GM06990 (cell line): ENCODE results near the gene EPO.

ENCODE experiments used
- DNase-seq: peaks from one replicate; pipeline ENCODE4 v3.0.0-alpha.2; 2011; ENCODE audit not compliant: insufficient read length; ENCODE audit errors: extremely low read depth
- H3K27me3 ChIP-seq: replicated peaks from 2 replicates; pipeline ENCODE4 v1.6.0; 2011; ENCODE audit warnings: low read length; ENCODE audit not compliant: control insufficient read depth, insufficient read depth
- H3K36me3 ChIP-seq: 2 replicates; pipeline ENCODE4 v1.5.1; 2011; ENCODE audit warnings: low read length; ENCODE audit not compliant: control insufficient read depth, insufficient read depth
- H3K4me3 ChIP-seq: replicated peaks from 2 replicates; pipeline ENCODE4 v1.5.1; 2011; ENCODE audit warnings: low read depth, mild to moderate bottlenecking, control low read depth, low read length
- TF ChIP-seq, protein P1 (sequence below): IDR thresholded peaks from 2 replicates; pipeline ENCODE4 v1.5.1; 2011; ENCODE audit warnings: low read length, control low read depth, mild to moderate bottlenecking, inconsistent platforms; ENCODE audit not compliant: insufficient read depth, poor library complexity, severe bottlenecking

Gene EPO

DNA sequence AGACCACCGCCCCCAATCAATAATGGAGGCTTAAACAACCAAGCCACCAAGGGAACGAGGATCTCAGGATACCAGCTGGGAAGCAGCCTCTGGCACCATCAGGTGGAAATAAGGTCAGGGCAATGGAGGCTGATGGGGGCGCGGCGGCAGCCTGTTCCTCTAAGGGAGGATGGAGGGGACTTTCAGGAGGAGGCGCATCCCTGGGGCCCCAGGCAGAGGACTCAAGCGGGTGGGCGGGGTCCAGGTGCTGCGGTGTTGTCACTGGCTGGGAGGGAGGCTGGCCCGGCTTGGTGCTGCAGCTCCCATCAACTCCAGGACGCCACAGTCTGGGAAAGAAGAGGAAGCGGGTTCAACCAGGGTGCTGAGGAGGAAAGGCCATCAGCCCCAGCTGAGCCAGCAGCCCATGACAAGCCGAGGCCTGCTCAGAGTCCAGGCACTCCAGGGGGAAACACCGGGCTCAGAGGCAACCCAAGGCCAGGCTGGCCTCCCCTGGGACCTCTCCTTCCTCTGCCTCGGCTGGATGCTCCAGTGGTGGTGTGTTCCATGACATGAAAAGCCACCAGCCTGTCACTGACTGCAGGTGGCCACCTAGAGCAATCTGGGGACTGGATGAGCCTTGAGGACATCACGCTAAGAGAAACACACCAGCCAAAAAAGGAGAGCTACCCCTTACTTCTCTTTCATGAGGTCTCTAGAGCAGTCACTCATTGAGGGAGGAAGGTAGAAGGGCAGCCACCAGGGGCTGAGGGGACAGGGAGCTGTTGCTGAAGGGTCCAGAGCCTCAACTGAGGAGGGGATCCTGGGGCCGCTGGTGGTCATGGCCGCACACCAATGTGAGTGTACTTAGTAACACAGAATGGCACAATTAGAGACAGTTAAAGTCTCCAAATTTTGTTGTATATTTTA is 30.8 kb upstream of the EPO start:
- TF ChIP-seq, protein P1, sequence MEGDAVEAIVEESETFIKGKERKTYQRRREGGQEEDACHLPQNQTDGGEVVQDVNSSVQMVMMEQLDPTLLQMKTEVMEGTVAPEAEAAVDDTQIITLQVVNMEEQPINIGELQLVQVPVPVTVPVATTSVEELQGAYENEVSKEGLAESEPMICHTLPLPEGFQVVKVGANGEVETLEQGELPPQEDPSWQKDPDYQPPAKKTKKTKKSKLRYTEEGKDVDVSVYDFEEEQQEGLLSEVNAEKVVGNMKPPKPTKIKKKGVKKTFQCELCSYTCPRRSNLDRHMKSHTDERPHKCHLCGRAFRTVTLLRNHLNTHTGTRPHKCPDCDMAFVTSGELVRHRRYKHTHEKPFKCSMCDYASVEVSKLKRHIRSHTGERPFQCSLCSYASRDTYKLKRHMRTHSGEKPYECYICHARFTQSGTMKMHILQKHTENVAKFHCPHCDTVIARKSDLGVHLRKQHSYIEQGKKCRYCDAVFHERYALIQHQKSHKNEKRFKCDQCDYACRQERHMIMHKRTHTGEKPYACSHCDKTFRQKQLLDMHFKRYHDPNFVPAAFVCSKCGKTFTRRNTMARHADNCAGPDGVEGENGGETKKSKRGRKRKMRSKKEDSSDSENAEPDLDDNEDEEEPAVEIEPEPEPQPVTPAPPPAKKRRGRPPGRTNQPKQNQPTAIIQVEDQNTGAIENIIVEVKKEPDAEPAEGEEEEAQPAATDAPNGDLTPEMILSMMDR: no peak
- Histone ChIP-seq H3K36me3 (peaks cover 24% of the 10 kb centered on the region), H3K4me3 (no peak overlapping the region)

DNA sequence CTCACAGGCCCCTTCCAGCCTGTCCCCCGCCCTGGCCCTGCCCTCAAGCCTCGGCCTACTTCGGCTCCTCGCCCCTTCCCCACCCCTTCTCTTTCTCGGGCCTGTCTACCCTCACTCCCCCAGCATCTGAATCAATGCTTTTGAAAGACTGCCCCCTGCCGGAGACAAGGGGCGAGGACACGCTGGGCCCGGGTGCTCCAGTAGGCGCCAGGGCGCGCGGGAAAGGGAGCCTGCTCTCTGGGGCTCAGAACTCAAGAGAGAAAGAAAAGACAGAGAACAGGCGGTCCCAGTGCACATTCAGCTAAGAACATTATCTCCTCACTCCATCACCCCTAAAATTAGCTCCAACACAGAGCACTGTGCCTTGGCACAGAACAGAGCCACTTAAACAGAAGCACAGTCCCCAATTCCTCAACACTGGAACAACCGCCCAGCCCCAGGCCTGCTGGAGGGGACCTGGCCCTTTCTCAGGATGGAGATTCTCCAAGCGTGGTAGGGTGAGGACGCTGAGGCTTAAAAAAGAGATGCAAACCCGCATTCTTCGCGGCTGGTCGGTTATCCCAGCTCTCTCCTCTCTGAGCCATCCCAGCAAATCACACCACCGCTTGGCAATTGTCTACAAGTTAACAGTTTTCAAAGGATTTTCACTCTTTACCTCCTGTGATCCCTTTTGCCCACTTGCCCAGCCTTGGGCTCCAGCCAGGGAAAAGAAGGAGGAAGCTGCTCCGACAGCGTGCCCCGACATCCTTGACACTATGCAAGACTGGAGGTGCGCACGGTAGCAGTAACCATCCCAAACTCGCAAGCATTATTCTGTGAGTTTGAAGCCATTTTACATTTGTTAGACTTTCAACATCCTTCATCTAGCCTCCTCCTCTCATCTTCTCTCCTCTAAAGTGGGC is 28.3 kb upstream of the EPO start:
- TF ChIP-seq, protein P1: peak; percentile 93
- peak; percentile 66 for DNase-seq
- no peaks in the 10 kb centered on the region for H3K27me3 ChIP-seq
- peaks cover 7% of the 10 kb centered on the region for H3K36me3 ChIP-seq
- peak overlapping the region; percentile 73 for H3K4me3 ChIP-seq

More for the DNA sequence above, 30.8 kb upstream of the EPO start:
- no peaks in the 10 kb centered on the region for H3K27me3 ChIP-seq
- no peak for DNase-seq

DNA sequence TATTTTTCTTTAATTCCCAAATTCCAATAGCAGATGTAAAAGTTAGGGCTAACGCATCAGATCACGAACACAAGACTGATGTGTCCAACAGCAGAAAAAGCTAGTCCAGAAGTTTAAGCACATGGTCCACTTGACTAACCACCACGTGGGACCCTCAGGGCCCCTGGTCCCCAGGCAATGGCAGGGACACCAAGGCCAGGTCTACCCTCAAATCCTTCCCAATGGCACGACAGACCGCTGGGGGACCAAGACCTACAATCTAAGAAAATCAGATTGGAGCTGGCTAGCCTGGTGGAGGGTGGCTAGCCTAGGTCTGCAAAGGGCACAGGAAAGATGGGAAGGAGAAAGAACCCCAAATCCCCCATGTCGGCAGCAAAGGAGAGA is 27.7 kb upstream of the EPO start:
- H3K27me3 ChIP-seq: no peaks in the 10 kb centered on the region
- DNase-seq: no peak

DNA sequence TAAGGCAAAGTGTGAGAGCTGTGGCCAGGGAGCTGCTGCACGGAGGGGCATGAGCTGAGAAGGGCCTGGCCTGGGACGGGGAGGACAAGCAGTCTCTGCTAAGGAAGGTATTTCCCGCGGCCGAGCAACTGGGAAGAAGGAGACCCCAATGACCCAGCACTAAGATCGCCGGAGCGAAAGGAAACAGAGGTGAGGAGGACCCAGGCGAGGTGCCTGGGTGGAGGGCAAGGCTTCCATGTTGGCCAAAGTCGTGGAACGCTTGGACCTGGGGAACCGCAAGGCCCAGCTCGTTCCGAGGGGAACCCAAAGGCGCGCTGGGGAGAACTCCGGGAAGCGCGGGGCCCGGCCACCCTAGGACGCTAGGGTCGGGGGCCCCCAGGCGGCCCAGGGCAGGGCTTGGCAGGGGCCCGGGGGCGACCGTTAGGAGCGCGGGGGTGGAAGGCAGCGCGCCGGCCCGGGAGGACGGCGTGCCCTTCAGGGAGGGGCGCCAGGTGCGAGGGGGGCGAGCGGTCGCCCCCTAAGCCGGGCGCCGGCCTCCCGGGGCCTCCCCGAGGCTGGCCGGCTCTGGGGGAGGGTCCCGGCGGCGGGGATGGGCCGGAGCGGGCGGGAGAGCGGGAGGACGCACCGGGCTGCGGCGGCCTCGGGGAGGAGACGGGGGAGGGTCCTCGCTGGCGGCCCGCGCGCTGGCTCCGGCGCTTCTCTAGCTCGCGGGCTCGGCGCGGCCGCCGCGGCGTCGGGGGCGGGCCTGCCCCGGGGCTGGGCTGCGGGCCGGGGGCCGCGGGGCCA is 26.8 kb upstream of the EPO start:
- TF ChIP-seq, protein P1: no peak
- DNase-seq: no peak
- H3K4me3 ChIP-seq: peak overlapping the region; percentile 73
- peaks cover 4% of the 10 kb centered on the region for H3K36me3 ChIP-seq
- H3K27me3 ChIP-seq: no peaks in the 10 kb centered on the region

More for the DNA sequence above, 27.7 kb upstream of the EPO start:
- TF ChIP-seq, protein P1: no peak
- H3K36me3 ChIP-seq: peaks cover 6% of the 10 kb centered on the region
- peak overlapping the region; percentile 73 for H3K4me3 ChIP-seq

DNA sequence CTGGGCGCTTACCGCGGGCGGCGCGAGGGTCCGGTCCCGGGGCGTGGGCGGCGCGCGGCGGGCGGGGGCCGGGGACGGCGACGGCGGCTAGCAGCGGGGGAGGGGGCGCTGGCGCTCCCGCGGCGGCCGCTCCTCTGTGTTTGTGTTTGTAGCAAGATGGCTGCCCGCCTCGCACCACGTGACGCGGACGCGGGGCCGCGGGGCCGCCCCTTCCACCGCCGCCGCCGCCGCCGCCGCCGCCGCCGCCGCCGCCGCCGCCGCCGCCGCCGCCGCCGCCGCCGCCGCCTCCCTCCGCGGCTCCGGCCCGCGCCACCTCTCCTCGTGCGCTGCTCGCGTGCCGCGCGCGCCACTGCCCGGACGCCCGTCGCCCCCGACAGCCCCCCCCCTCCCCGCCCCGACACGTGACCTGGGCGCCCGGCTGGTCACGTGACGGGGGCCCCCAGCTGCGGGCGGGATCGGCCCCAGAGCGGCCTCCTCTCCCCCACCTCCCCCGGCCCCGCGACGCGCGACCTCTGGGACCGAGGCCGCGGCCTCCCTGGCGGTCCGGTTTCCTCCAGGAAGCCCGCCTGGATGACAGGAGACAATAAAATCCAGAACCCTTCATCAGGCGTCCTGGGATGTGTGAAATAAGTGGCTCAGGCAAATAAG is 26.0 kb upstream of the EPO start, which contains the start of gene GIGYF1:
Gene GIGYF1, minus strand, starts transcription at position 153 of the 648 bp plus-strand sequence. CDS start 6,012 bp downstream, outside the sequence.
- TF ChIP-seq, protein P1: no peak
- Histone ChIP-seq H3K27me3 (no peaks in the 10 kb centered on the region), H3K4me3 (peak within 1 kb of the TSS; percentile 73), H3K36me3 (peaks cover 2% of the 10 kb centered on the region; the same call in 1 of the 2 replicates)
- peak; percentile 81 for DNase-seq
